ENCODE measurements around the gene A1BG.

DNA sequence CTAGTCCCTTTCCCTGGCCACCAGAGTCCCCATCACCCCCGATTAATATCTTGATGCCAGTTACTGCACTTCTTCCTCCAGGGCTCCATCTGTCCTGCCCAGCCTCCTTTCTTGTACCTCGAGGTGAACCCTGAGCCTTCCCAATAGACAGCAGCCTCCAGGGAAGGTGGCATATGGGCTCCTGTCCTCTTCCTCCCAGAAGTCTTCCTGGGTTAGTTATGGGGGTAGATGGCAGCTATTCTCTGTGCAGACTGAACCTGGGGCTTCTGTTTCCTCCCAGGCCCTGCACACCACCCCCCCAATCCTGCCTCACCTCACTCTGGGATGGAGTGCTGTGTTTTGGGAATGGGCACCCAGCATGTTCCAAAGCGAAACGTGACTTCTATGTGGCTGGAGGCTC, 44.8 kb upstream of the A1BG start:
- no peak for TF ChIP-seq CTCF (conservative IDR thresholded peaks at IDR 0.05)
- no peak for TF ChIP-seq ZFX (IDR thresholded peaks at IDR 0.05)
